ENCODE results near the gene MTG2.
A peak's percentile ranks its signal among the peaks of the same experiment; 100 is the strongest.

MTG2 gene

GRCh38 chr20:62182469-62183425, at the start of gene MTG2:
Gene MTG2 (plus strand): TSS chr20:62183028. CDS start chr20:62193421, 10,393 bp downstream.
- DNase-seq (ENCODE audit: low read depth in 2 of 2): peak; percentile 88 to 93

GRCh38 chr20:62133051-62133845, 49.6 kb upstream of the MTG2 start:
- no peak for DNase-seq (ENCODE audit: low read depth in 2 of 2)

DNA sequence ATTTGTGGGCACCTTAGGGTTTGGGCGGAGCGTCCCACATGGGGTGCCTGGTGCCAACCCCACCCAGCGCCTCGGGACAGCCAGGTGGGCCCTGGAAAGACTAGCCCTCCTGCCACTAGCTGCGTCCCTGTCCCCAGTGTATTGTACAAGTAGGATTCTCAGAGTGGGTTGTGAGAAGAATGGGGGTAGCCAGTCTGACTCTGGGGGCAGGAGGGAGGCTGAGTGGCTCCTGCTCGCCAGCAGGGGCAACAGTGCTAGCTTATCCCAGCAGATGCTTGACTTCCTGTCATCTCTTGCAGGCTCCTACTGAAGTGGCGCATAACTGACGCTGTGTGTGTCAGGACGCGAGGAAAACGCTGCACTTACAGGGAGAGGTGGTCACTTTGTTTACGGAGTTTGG, 49.0 kb upstream of the MTG2 start:
- DNase-seq (ENCODE audit: low read depth in 2 of 2): no peak

DNA sequence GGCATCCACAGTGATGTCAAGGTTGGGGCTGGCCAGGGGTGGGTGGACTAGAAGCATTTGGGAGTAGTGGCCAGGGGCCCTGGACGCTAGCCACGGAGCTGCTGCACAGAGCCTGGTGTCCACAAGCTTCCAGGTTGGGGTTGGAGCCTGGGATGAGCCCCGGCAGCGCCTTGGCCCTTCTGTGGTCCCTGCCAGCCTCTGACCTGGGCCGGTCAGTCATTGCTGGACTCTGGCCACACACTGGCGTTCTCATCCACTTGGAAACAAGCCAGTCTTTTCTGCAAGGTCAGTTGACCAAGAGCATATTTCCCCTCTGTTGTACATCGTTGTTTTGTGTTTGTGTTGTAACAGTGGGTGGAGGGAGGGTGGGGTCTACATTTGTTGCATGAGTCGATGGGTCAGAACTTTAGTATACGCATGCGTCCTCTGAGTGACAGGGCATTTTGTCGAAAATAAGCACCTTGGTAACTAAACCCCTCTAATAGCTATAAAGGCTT, 48.0 kb upstream of the MTG2 start:
- no peak for DNase-seq (ENCODE audit: low read depth in 2 of 2)

- DNase-seq (ENCODE audit: low read depth in 2 of 2): no peak
Observed at GRCh38 chr20:62135573-62136266, 47.1 kb upstream of the MTG2 start.

DNA sequence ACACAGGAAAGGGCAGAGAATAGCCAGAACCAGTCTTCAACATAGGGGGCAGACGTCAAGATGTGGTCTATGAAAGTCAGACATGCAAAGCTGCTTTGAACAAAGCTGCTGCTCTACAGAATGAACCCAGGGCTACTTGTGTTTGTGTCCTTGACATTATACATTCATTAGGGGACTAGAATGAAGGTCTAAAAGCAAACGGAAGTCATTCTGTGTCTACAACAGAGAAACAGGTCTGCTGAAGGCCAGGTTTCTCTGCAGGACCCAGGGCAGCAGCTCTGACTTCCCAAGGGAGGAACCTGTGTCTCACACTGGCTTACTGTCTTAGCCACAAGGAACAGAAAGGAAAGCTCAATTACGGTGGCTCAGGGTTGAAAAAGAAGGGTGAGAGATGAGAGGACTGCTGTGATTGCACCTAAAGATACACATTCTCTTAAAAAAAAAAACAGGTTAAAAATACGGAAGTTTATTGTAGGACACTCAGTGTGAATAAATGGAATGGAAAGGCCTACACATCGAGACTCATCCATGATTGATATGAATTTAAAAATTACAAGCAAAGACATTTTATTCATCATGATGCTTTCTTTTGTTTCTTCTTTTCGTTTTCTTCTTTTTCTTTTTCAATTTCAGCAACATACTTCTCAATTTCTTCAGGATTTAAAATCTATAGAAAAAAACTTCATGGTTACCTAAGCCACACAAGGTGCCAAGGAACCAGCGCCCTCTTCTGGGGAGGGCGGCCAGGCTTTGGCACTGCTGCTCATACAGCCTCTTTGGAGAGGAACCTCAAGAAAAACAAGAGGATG, 46.3 kb upstream of the MTG2 start:
- DNase-seq (ENCODE audit: low read depth in 2 of 2): peak in 1 of 2 donors; percentile 50

GRCh38 chr20:62137092-62137384, 45.8 kb upstream of the MTG2 start:
- DNase-seq (ENCODE audit: low read depth in 2 of 2): no peak

DNA sequence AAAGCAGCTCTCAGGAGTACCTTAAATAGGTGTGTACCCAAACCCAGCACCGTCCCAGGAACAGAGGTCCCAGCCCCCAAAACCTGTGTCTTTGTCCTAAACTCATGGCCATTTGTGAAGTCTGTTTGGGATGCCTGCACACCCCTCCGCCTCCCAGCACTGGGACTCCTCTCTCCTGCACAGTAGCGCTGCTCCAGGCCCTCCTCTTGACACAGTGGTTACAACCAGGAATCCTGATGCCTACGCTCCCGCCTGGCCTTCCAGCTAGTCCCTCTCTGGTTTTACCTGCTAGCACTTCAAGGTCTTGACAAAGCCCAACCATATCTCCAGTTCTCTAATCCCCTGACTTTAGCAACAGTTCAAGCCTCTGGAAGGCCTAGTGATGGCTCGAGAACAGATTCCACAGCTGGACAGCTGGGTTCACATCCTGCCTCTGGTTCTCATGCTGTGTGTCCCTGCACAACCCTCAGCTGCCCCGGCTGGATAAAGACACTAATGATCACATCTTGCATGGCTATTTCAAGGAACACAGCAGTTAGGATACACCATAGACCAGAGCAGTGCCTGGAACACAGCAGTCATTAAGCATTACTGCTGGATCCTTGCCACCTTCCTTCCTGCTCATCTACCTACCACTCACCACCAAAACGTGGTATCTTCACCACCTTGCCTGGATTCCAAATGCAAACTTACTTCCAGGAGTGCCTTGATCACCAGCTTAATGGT, 45.2 kb upstream of the MTG2 start:
- DNase-seq (ENCODE audit: low read depth in 2 of 2): no peak

DNA sequence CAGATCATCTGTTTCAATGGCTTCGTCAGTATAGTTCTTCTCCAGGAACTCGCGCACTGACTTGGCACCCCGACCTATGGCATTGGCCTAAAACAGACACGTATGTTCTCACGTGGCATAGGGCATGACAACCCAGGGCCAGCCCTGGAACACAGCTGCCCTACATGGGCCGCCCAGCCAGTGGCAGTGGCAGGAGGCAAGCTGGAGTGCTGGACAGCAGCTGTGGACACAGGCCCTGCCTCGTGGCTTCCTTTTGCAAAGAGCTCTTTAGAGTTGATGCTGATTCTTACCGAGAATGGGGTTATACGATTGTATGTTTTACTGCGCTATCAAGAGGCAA, 44.7 kb upstream of the MTG2 start:
- no peak for DNase-seq (ENCODE audit: low read depth in 2 of 2)

- DNase-seq (ENCODE audit: low read depth in 2 of 2): no peak
Observed at GRCh38 chr20:62138912-62139311, 43.9 kb upstream of the MTG2 start.

GRCh38 chr20:62139636-62140035, 43.2 kb upstream of the MTG2 start:
- DNase-seq (ENCODE audit: low read depth in 2 of 2): no peak

- no peak for DNase-seq (ENCODE audit: low read depth in 2 of 2)
Observed at GRCh38 chr20:62141043-62141396, 41.8 kb upstream of the MTG2 start.

- no peak for DNase-seq (ENCODE audit: low read depth in 2 of 2)
Observed at GRCh38 chr20:62141397-62142251, 41.2 kb upstream of the MTG2 start.

DNA sequence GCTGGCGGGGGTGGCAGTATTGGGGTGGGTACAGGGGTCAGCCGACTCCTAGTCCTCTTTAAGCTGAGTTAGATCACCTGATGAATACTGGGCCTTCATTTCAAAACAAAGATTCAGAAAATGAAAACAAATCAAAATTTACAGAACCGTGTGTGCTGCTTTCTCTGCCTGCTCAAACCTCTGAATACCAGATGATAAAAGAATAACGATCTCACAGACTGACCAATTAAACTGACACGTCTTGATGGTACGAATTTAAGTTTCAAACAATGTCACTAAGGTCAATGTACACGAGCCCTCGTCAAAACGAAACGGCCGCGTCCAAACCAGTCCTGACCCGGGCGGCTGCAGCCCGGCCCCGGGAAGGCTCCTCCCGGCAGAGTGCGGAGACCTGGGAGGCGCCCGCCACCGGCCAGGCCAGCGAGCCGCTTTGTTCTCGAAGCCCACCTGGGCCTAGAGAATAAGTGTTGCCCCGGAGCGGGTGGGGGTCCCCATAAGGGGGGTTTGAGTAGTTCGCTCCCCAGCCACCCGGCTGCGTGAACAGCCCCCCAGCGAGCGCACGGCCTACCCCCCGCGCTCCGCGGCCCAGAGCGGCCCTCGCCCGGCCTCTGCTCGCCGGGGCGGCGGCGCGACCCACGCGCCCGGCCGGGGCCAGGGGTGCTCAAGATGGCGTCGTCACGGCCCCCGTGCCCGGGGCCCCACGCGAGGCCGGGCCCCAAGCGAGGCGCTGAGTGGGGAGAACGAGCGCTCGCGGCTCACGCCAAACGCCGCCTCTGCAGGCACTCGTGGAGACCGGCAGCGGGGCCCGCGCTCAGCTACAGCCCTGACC, 40.4 kb upstream of the MTG2 start:
- no peak for DNase-seq (ENCODE audit: low read depth in 2 of 2)

DNA sequence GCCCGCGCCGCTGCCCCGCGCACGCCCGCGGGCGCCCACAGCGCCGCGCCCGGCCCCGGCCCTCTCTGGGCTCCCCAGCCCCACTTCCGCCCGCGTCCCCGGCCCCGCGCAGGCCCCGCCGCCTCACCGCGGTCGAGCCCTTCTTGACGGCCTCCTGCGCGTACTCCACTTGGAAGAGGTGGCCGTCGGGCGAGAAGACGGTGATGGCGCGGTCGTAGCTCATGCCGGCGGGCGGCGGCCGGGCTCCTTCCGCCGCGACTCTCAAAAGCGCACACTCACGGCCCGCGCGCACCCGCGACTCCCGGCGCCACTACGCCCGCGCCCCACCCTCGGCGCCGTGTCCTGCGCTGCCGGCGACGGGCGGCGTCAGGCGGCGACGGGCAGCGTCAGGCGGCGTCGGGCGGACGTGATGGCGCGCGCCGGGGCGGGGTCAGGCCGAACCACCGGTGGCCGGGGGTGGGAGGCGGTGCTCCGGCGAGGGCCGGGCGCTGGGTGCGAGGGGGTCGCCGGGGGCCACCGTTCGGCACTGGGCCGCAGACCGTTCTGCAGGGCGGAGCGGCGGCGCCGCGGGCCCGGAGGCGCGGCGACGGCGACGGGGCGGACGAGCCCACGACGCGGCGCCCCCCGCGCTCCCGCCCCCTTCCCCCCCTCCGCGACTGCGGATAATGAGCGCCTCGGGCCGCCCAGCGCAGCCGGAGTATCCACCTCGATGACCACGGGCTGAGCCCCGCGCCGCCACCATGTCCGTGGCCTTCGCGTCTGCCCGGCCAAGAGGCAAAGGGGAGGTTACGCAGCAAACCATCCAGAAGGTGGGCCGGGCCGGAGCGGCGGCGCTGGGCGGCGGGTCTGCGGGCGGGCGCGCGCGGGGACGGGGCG, 39.5 kb upstream of the MTG2 start, which contains the start of the genes PSMA7 and SS18L1:
Gene PSMA7, minus strand, starts transcription at position 314 of the 876 bp plus-strand sequence. Its CDS starts 91 bp downstream, at position 223.
Gene SS18L1, plus strand, starts transcription at position 689 of the 876 bp plus-strand sequence. Its CDS starts 52 bp downstream, at position 741.
- peak; percentile 79 for DNase-seq (ENCODE audit: low read depth in 2 of 2)

GRCh38 chr20:62143957-62144825, 38.6 kb upstream of the MTG2 start:
- peak; percentile 53 to 56 for DNase-seq (ENCODE audit: low read depth in 2 of 2)

GRCh38 chr20:62145688-62146018, 37.2 kb upstream of the MTG2 start:
- DNase-seq (ENCODE audit: low read depth in 2 of 2): no peak

All from stimulated activated CD4-positive, alpha-beta T cell treated with anti-CD3 and anti-CD28 coated beads, Interleukin-4, amount 100 ng/mL, for 48 hours (primary cell).